Activated T-helper 1 cell treated with anti-CD3 and anti-CD28 coated beads, Interleukin-12 subunit alpha, Interleukin-12 subunit beta, Interleukin-2, Interleukin-4 antibody, amounts not matched to agents 30 ng/mL and 10 ng/mL and 1 ng/mL, durations not matched to agents 14 hours and 24 hours and 36 hours (primary cell): ENCODE measurements around the gene CCDC54. TPM values are rescaled to one million over a fixed set of nuclear protein-coding genes. Genes with fewer than 3 reads are reported as not detected.

Experiments used
- DNase-seq: peaks from one replicate; pipeline ENCODE4 v3.0.0; 2021; ENCODE audit warnings: low spot score
- H3K27ac Mint-ChIP-seq: one replicate; pipeline ENCODE4 v1.8.0; 2021; ENCODE audit warnings: mild to moderate bottlenecking, mixed read lengths
- H3K27me3 Mint-ChIP-seq: one replicate; pipeline ENCODE4 v1.8.0; 2022; ENCODE audit warnings: mild to moderate bottlenecking, moderate library complexity, mixed read lengths; ENCODE audit not compliant: insufficient read depth
- H3K36me3 Mint-ChIP-seq: one replicate; pipeline ENCODE4 v1.8.0; 2021; ENCODE audit warnings: low read depth, mixed read lengths
- H3K4me1 Mint-ChIP-seq: one replicate; pipeline ENCODE4 v1.8.0; 2021; ENCODE audit warnings: low read depth, mixed read lengths
- H3K4me3 Mint-ChIP-seq: one replicate; pipeline ENCODE4 v1.8.0; 2021; ENCODE audit warnings: mild to moderate bottlenecking, moderate library complexity, mixed read lengths
- H3K9me3 Mint-ChIP-seq: one replicate; pipeline ENCODE4 v1.8.0; 2021; ENCODE audit warnings: mixed read lengths
- intact Hi-C: fragments of 100-400 bp; cut with micrococcal nuclease; formaldehyde crosslinking; loops from one replicate; pipeline ENCODE4 v1.15.1; 2024
- total RNA-seq: library from RNA; stranded (reverse); gene quantifications from 2 replicates; pipeline ENCODE4 v1.2.3, GENCODE V29; 2022

Gene CCDC54
- total RNA-seq, 1 donor from 2014 or later = not detected

GRCh38 chr3:107416886-107417285 is 39.6 kb downstream of the CCDC54 start:
- DNase-seq = no peak
- Mint-ChIP-seq H3K27ac (no peak overlapping the region), H3K4me1 (peaks cover 16% of the 10 kb centered on the region), H3K36me3 (peaks cover 1% of the 10 kb centered on the region), H3K9me3 (no peaks in the 10 kb centered on the region), H3K4me3 (no peak overlapping the region), H3K27me3 (peaks cover 23% of the 10 kb centered on the region)
- intact Hi-C loops = no loop called here

GRCh38 chr3:107421170-107421792 is 44.0 kb downstream of the CCDC54 start:
- Mint-ChIP-seq H3K4me1 (peaks cover 5% of the 10 kb centered on the region), H3K9me3 (no peaks in the 10 kb centered on the region), H3K27me3 (peaks cover 37% of the 10 kb centered on the region), H3K4me3 (no peak overlapping the region), H3K36me3 (no peaks in the 10 kb centered on the region), H3K27ac (no peak overlapping the region)
- intact Hi-C loops = loop anchor here (1.0 kb wide), 2 partner anchors 149 to 185 kb away; no protein-coding TSS in a partner anchor
- DNase-seq = no peak

- Mint-ChIP-seq H3K36me3 (no peaks in the 10 kb centered on the region), H3K27ac (no peak overlapping the region), H3K27me3 (peaks cover 37% of the 10 kb centered on the region), H3K4me3 (no peak overlapping the region), H3K9me3 (no peaks in the 10 kb centered on the region), H3K4me1 (peaks cover 5% of the 10 kb centered on the region)
- intact Hi-C loops = loop anchor here (1.0 kb wide), 2 partner anchors 150 to 186 kb away; no protein-coding TSS in a partner anchor
- DNase-seq = no peak
Measured at GRCh38 chr3:107421881-107422280, 44.6 kb downstream of the CCDC54 start.

GRCh38 chr3:107425033-107425432 is 47.8 kb downstream of the CCDC54 start:
- no peak overlapping the region for H3K4me3 Mint-ChIP-seq
- DNase-seq = no peak
- peaks cover 45% of the 10 kb centered on the region for H3K27me3 Mint-ChIP-seq
- H3K4me1 Mint-ChIP-seq = peaks cover 9% of the 10 kb centered on the region
- intact Hi-C loops = no loop called here
- H3K9me3 Mint-ChIP-seq = no peaks in the 10 kb centered on the region
- no peaks in the 10 kb centered on the region for H3K36me3 Mint-ChIP-seq
- H3K27ac Mint-ChIP-seq = no peak overlapping the region

DNA sequence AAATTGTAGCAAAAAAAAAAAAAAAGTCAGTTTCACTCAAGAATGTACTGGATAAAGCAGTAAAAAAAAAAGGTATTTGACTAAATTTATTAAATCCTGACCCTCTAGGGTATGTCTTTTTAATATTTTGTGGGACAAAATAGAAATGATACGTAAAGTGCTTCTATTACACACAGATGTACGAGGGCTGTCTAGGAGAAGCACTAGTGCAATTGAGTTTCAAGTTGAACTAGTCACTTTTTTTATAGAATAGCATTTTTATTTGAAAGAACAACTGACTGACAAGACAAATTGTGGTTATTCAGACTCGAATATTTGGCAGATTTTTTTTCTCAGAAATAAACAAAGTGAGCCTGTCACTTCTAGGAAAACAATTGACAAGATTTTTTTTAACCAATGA is 49.0 kb downstream of the CCDC54 start:
- no peak overlapping the region for H3K4me3 Mint-ChIP-seq
- no peaks in the 10 kb centered on the region for H3K36me3 Mint-ChIP-seq
- intact Hi-C loops = no loop called here

More for the DNA sequence above, 49.0 kb downstream of the CCDC54 start:
- H3K4me1 Mint-ChIP-seq = peaks cover 14% of the 10 kb centered on the region
- H3K9me3 Mint-ChIP-seq = no peaks in the 10 kb centered on the region
- no peak overlapping the region for H3K27ac Mint-ChIP-seq
- DNase-seq = no peak
- peaks cover 38% of the 10 kb centered on the region for H3K27me3 Mint-ChIP-seq

Other genes with a start within 250 kb of the CCDC54 start
- gene BBX, start 145.5 kb downstream of the CCDC54 start, total RNA-seq = 38.1 and 45.1 TPM in 2 replicates